LNCAP (cell line): Measurements from ENCODE around the gene TUBB1.

Experiments used
- TF ChIP-seq, protein P1 (sequence below): fragments of 450-650 bp; IDR thresholded peaks from 2 replicates; pipeline ENCODE4 v1.5.1; 2017; ENCODE audit warnings: mild to moderate bottlenecking

Gene TUBB1

DNA sequence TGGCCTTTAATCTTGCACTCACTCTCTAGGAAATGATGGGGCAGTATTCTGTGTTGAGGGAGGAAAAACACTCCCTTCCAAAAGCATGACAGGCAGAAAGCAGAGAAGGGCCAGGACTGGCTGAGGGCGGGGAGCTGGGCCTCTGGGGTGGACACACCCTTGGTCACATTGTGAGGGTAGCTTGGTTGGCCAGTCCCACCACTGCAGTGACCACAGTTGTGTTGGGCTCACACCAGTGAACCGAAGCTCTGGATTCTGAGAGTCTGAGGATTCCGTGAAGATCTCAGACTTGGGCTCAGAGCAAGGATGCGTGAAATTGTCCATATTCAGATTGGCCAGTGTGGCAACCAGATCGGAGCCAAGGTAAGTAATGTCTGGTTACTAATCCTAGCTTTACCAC, at the start of gene TUBB1:
Gene TUBB1 (plus strand): TSS at position 213 of the 400 bp plus-strand sequence. CDS start 94 bp downstream, at position 307.
- TF ChIP-seq, protein P1, sequence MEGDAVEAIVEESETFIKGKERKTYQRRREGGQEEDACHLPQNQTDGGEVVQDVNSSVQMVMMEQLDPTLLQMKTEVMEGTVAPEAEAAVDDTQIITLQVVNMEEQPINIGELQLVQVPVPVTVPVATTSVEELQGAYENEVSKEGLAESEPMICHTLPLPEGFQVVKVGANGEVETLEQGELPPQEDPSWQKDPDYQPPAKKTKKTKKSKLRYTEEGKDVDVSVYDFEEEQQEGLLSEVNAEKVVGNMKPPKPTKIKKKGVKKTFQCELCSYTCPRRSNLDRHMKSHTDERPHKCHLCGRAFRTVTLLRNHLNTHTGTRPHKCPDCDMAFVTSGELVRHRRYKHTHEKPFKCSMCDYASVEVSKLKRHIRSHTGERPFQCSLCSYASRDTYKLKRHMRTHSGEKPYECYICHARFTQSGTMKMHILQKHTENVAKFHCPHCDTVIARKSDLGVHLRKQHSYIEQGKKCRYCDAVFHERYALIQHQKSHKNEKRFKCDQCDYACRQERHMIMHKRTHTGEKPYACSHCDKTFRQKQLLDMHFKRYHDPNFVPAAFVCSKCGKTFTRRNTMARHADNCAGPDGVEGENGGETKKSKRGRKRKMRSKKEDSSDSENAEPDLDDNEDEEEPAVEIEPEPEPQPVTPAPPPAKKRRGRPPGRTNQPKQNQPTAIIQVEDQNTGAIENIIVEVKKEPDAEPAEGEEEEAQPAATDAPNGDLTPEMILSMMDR, result no peak

DNA sequence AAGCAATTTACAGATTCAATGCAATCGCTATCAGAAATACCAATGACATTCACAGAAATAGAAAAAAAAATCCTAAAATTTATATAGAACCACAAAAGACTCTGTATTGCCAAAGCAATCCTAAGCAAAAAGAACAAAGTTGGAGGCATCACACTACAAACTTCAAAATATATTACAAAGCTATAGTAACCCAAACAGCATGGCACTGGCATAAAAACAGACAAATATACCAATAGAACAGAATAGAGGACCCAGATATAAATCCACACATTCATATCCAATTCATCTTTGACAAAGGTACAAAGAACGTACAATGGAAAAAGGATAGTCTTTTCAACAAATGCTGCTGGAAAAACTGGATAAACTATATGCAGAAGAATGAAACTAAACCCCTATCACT, 49.8 kb upstream of the TUBB1 start:
- TF ChIP-seq, protein P1, result no peak

DNA sequence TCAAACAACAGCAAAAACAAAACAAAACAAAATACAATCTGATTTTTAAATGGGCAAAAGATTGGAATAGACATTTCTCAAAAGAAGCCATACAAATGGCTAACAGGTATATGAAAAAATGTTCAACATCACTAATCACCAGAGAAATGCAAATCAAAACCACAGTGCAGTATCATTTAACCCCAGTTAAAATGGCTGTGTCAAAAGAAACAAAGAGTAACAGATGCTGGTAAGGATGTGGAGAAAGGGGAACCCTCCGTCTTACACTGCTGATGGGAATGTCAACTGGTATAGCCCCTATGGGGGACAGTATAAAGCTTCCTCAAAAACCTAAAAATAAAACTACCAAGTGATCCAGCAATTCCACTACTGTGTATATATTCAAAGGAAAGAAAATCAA, 49.1 kb upstream of the TUBB1 start:
- TF ChIP-seq, protein P1, result no peak

DNA sequence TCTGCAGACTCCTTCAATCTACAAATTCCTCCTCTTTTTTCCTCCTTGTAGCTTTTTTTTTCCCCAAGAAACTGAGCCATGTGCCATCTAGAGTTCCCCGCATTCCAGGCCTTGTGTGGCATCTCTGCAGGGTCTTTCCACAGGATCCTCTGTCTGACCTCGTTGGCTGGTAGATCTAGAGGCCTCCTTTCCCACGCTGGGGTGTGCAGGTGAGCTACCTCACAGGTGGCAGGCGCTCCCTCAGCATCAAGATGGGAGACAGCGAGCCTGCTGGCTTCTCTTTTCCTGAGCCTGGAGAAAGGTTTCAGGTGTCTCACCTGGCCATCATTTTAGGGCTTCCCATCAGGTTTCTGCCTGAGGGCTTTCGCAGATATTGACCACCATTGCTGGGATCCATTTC, 47.8 kb upstream of the TUBB1 start:
- TF ChIP-seq, protein P1, result no peak

DNA sequence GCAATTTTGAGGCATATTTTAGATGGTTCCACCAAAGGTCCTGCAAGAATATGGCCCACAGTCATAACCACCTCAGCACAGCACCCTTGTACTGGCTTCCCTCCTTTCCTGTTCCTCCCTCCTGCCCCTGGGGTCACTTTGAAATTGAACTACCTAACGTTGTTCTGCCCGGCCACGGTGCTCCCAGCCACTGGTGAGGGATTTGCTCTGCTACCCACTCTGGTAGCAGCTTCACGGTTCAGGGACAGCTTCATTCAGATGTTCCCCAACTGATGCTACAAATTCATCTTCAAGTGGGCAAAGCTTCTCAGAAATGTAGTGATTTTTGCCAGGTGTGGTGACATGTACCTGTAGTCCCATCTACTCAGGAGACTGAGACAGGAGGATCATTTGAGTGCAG, 46.0 kb upstream of the TUBB1 start:
- TF ChIP-seq, protein P1, result no peak

DNA sequence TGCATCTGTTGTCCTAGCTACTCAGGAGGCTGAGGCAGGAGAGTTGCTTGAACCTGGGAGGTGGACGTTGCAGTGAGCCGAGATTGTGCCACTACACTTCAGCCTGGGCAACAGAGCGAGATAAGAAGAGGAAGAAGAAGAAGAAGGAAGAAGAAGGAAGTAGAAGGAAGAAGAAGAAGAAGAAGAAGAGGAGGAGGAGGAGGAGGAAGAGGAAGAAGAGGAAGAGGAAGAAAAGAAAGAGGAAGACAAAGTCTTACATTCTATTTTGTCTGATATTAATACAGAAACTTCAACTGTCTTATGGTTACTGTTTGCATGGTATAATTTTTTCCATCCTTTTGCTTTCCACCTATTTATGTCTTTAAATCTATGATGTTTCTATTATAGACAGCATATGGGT, 45.4 kb upstream of the TUBB1 start:
- TF ChIP-seq, protein P1, result no peak

DNA sequence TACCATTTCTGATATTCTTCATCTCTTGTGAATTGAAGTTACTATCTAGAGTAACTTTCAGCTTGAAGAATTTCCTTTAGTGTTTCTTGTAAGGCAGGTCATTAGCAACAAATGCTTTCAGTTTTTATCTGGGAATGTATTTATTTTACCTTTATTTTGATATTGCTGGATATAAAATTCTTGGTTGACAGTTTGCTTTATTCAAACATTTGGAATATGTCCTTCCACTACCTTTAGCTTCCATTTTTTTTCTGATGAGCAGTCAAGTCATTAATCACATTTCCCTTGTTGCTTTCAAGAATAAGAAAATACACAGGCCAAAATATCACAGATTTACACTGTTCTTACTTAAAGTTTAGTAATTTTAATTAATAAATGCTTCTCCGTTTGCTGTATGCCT, 43.9 kb upstream of the TUBB1 start:
- TF ChIP-seq, protein P1, result no peak

DNA sequence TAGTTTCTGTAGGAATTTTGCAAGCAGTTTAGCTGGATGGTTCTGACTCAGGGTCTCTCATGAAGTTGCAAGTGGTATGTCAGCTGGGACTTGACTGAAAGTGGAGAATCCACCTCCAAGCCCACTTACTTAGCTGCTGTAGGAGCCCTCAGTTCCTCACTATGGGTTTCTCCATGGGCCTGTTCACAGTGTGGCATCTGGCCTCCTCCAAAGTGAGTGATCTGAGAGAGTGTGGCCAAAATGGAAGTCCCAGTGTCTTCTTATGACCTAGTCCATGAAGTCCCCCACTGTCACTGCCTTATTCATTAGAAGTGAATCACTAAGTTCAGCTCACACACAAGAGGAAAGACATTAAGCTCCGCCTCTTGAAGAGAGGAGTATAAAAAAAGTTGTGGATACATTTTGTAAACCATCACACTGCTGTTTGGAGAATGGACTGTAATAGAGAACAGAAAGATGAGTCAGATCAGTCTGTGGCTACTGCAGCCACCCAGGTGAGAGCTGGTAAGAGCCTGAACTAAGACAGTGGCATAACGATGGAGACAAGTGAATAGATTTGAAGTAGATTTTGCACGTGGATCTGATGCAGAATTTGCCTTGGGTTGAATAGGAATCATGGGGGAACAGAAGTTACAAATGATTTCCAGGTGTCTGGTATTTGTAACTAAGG, 43.0 kb upstream of the TUBB1 start:
- TF ChIP-seq, protein P1, result no peak
